G401 (cell line): ENCODE measurements around the gene CNTRL. TPM values are rescaled to one million over a fixed set of nuclear protein-coding genes. Genes with fewer than 3 reads are reported as not detected.
A peak's percentile ranks its signal among the peaks of the same experiment; 100 is the strongest.
"Not testable (repeated sequence)": the region's sequence is repeated elsewhere in the genome, so short reads cannot be mapped to it uniquely, and the experiment has no call there.

ENCODE experiments used
- DNase-seq: peaks from one replicate; pipeline ENCODE4 v3.0.0-alpha.2; 2015; ENCODE audit warnings: low spot score
- in situ Hi-C: cut with HindIII; loops from 2 replicates; pipeline ENCODE4 v1.10.0; 2016; ENCODE audit warnings: low sequenced_read_pairs, mixed read lengths
- total RNA-seq: library from RNA; depleted of rRNA; stranded (reverse); fragments of >200 nt; shearing (Covaris generic); gene quantifications from 2 replicates; pipeline ENCODE4 v1.2.3, GENCODE V29; 2014

CNTRL gene
- total RNA-seq, 1 experiment from 2014 or later: 9.6 TPM

- in situ Hi-C loops: no loop called here
- DNase-seq: no peak
Observed at GRCh38 chr9:121066850-121067249, 7.9 kb upstream of the CNTRL start.

- in situ Hi-C loops: no loop called here
Observed at GRCh38 chr9:121067640-121068039, 7.1 kb upstream of the CNTRL start.

GRCh38 chr9:121069396-121069795, 5.4 kb upstream of the CNTRL start:
- in situ Hi-C loops: no loop called here
- DNase-seq: no peak

More at GRCh38 chr9:121067640-121068039, 7.1 kb upstream of the CNTRL start:
- no peak for DNase-seq

- DNase-seq: no peak
- in situ Hi-C loops: no loop called here
Observed at GRCh38 chr9:121071370-121071755, 3.4 kb upstream of the CNTRL start.

- no peak for DNase-seq
- in situ Hi-C loops: no loop called here
Observed at GRCh38 chr9:121071756-121072421, 2.9 kb upstream of the CNTRL start.

- DNase-seq: no peak
- in situ Hi-C loops: no loop called here
Observed at GRCh38 chr9:121073038-121073437, 1.7 kb upstream of the CNTRL start.

- in situ Hi-C loops: no loop called here
- peak; percentile 51 for DNase-seq
Observed at GRCh38 chr9:121075251-121076036, 689 bp downstream of the CNTRL start.

- no peak for DNase-seq
- in situ Hi-C loops: no loop called here
Observed at GRCh38 chr9:121082075-121082474, 7.3 kb downstream of the CNTRL start.

- in situ Hi-C loops: no loop called here
- DNase-seq: no peak
Observed at GRCh38 chr9:121085661-121086060, 10.9 kb downstream of the CNTRL start.

GRCh38 chr9:121088576-121088975, 13.8 kb downstream of the CNTRL start:
- in situ Hi-C loops: no loop called here
- no peak for DNase-seq

GRCh38 chr9:121090743-121091142, 16.0 kb downstream of the CNTRL start:
- DNase-seq, in situ Hi-C loops: not testable (repeated sequence)

GRCh38 chr9:121095057-121095456, 20.3 kb downstream of the CNTRL start:
- no peak for DNase-seq
- in situ Hi-C loops: no loop called here

- in situ Hi-C loops: no loop called here
- peak; percentile 34 for DNase-seq
Observed at GRCh38 chr9:121098567-121099198, 23.9 kb downstream of the CNTRL start.

GRCh38 chr9:121104054-121104453, 29.3 kb downstream of the CNTRL start:
- in situ Hi-C loops, DNase-seq: not testable (repeated sequence)

- in situ Hi-C loops: no loop called here
- no peak for DNase-seq
Observed at GRCh38 chr9:121105531-121105930, 30.8 kb downstream of the CNTRL start.

GRCh38 chr9:121107029-121107428, 32.3 kb downstream of the CNTRL start:
- no peak for DNase-seq
- in situ Hi-C loops: no loop called here

- no peak for DNase-seq
- in situ Hi-C loops: no loop called here
Observed at GRCh38 chr9:121107881-121108280, 33.1 kb downstream of the CNTRL start.

- in situ Hi-C loops: no loop called here
Observed at GRCh38 chr9:121115466-121115865, 40.7 kb downstream of the CNTRL start.

GRCh38 chr9:121118266-121118665, 43.5 kb downstream of the CNTRL start:
- in situ Hi-C loops: no loop called here
- DNase-seq: no peak

More at GRCh38 chr9:121115466-121115865, 40.7 kb downstream of the CNTRL start:
- DNase-seq: no peak

GRCh38 chr9:121120386-121120785, 45.6 kb downstream of the CNTRL start:
- no peak for DNase-seq
- in situ Hi-C loops: no loop called here
